ENCODE data around the gene EYA3. TPM values are rescaled to one million over a fixed set of nuclear protein-coding genes. Genes with fewer than 3 reads are reported as not detected.

EYA3 gene
- total and polyA plus RNA-seq, 10 of the 15 experiments (the other 5 are each of a cell fraction or from before 2014, with no cell fraction given): 13.0 to 46.6 (median 23.4) TPM

DNA sequence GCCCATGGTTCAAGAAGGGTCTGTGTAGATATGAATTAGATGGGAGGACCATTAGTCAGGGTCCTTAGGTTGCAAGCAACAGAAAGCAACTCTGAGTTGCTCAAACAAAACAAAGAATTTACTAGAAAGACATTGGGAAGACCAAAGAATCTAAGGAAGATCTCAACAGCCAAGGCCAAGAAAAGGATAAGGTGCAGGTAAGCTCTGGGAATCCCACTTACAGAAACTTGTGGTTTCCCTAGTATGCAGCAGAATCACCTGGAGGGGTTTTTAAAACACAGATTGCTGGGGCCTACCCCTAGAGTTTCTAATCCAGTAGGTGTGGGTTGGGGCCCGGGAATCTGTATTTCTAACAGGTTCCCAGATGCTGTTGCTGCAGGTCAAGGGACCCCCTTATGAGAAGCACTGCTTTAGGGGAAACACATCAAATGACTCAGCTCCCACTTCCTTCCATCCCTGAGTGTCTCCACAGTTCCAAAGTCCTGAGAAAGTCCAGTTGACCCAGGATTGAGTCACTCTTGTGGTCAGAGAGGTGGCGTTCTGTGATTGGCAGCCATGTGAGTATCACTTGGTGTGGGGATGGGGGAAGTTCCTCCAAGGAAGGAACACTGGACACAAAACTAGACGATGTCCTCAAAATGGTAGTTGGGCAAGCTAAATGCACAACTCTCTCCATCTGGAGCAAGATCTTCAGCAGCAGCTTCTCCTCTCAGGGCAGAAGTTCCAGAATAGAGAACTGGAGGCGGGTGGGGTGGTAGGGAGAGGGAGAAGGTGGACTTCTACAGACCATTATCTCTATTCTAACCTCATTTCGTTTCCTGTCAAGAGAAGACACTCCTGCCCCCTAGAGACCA, 24.2 kb upstream of the EYA3 start (continued):
- TF ChIP-seq, protein P1, sequence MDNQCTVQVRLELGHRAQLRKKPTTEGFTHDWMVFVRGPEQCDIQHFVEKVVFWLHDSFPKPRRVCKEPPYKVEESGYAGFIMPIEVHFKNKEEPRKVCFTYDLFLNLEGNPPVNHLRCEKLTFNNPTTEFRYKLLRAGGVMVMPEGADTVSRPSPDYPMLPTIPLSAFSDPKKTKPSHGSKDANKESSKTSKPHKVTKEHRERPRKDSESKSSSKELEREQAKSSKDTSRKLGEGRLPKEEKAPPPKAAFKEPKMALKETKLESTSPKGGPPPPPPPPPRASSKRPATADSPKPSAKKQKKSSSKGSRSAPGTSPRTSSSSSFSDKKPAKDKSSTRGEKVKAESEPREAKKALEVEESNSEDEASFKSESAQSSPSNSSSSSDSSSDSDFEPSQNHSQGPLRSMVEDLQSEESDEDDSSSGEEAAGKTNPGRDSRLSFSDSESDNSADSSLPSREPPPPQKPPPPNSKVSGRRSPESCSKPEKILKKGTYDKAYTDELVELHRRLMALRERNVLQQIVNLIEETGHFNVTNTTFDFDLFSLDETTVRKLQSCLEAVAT (IDR thresholded peaks at IDR 0.05): no peak
- TF ChIP-seq ZNF622 (IDR thresholded peaks at IDR 0.05) (no peak), TCF12 (IDR thresholded peaks at IDR 0.05; ENCODE audit: low read depth, low read length) (no peak), CREB1 (IDR thresholded peaks at IDR 0.05; ENCODE audit: low read depth) (no peak), IKZF1 (conservative IDR thresholded peaks at IDR 0.05) (peak; percentile 39; the same call in 1 of the 2 replicates), POLR2AphosphoS2 (IDR thresholded peaks at IDR 0.05; ENCODE audit: low read depth, low read length) (no peak), JUNB (IDR thresholded peaks at IDR 0.05) (no peak), CREM (IDR thresholded peaks at IDR 0.05; ENCODE audit: low read depth) (no peak; the same call in 1 of the 2 replicates), SPI1 (IDR thresholded peaks at IDR 0.05; ENCODE audit: borderline replicate concordance, insufficient read depth, low read depth, low read length) (peak; percentile 22; the same call in 1 of the 2 replicates), EZH2 (IDR thresholded peaks at IDR 0.05; ENCODE audit: borderline replicate concordance, control insufficient read depth, low read depth, low read length) (no peak), DPF2 (IDR thresholded peaks at IDR 0.05) (no peak), TBL1XR1 (IDR thresholded peaks at IDR 0.05; ENCODE audit: low read depth, low read length) (no peak), MEF2B (IDR thresholded peaks at IDR 0.05; ENCODE audit: partially characterized antibody, poor library complexity, severe bottlenecking) (no peak), CBFB (IDR thresholded peaks at IDR 0.05; ENCODE audit: low read depth) (no peak), RAD21 (IDR thresholded peaks at IDR 0.05; ENCODE audit: insufficient read depth, low read depth, low read length) (peak; percentile 60), IKZF2 (IDR thresholded peaks at IDR 0.05) (peak in 1 of 2 experiments; percentile 44; a peak in 1 of 4 replicates), ASH2L (IDR thresholded peaks at IDR 0.05; ENCODE audit: borderline replicate concordance, low read depth) (no peak)
- TF ChIP-seq, protein P2, sequence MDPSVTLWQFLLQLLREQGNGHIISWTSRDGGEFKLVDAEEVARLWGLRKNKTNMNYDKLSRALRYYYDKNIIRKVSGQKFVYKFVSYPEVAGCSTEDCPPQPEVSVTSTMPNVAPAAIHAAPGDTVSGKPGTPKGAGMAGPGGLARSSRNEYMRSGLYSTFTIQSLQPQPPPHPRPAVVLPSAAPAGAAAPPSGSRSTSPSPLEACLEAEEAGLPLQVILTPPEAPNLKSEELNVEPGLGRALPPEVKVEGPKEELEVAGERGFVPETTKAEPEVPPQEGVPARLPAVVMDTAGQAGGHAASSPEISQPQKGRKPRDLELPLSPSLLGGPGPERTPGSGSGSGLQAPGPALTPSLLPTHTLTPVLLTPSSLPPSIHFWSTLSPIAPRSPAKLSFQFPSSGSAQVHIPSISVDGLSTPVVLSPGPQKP (IDR thresholded peaks at IDR 0.05; ENCODE audit: low read depth, low read length): no peak
